HCT116 (cell line): ENCODE data around the gene FHIT. TPM values are rescaled to one million over a fixed set of nuclear protein-coding genes. Genes with fewer than 3 reads are reported as not detected.

Experiments used
- ATAC-seq: fragments of 200-7000 bp; cut with Tn5 transposase; 2 replicates; pipeline ENCODE4 v1.9.1; 2020; ENCODE audit warnings: mild to moderate bottlenecking, moderate library complexity
- BruUV-seq: library from RNA; stranded (reverse); fragments of 400-500 nt; replicated peaks from 2 replicates; lab custom pipeline; 2021; lab: Mats Ljungman, UMichigan
- CTCF ChIA-PET: fragments of 300-600 bp; sonication (Branson Sonifier 250); formaldehyde crosslinking; loops from one replicate; lab custom pipeline; 2021; ENCODE audit warnings: antibody characterized with exemption; lab: Charles Lee
- POLR2A ChIA-PET: fragments of 300-600, 350-600 bp; sonication (Branson Sonifier 250); formaldehyde crosslinking; loops from one replicate; lab custom pipeline; 2021; ENCODE audit warnings: antibody characterized with exemption; lab: Charles Lee
- RAD21 ChIA-PET, 2 experiments: fragments of 300-600 bp; sonication (Branson Sonifier 250); formaldehyde crosslinking; loops; one replicate each; lab custom pipeline; 2023; ENCODE audit warnings: low total read pairs in 2 of 2; ENCODE audit not compliant: uncharacterized antibody in 2 of 2, unreplicated experiment in 2 of 2, low non-redundant PET in 1 of 2; lab: Charles Lee
- DNase-seq: peaks from one replicate; pipeline ENCODE4 v3.0.0-alpha.2; 2010; ENCODE audit warnings: low read depth, low spot score
- H2AFZ ChIP-seq: fragments of 200-600 bp; shearing (Covaris generic), sonication (generic); 2 replicates; pipeline ENCODE4 v1.6.1; 2017; ENCODE audit warnings: low read depth, mixed run types, mixed read lengths, antibody characterized with exemption, low read length; ENCODE audit not compliant: poor library complexity, severe bottlenecking
- H3K27ac ChIP-seq: 2 replicates; pipeline ENCODE4 v1.5.1; 2012; ENCODE audit warnings: low read depth, low read length
- H3K27me3 ChIP-seq: fragments of 200-600 bp; sonication (generic); 2 replicates; pipeline ENCODE4 v1.6.1; 2016; ENCODE audit warnings: mixed run types, low read length, mixed read lengths; ENCODE audit not compliant: insufficient read depth
- H3K36me3 ChIP-seq, 2 experiments: fragments of 200-500 bp in 1 of 2; fragments of 200-600 bp in 1 of 2; sonication (Bioruptor generic) in 1 of 2; sonication (generic) in 1 of 2; 2 replicates each; pipeline versions ENCODE4 v1.5.1 to v1.6.1; 2014 to 2016; ENCODE audit warnings: low read length in 2 of 2, inconsistent platforms in 1 of 2, mixed read lengths in 1 of 2, mixed run types in 1 of 2; ENCODE audit not compliant: insufficient read depth in 2 of 2, control insufficient read depth in 1 of 2
- H3K4me1 ChIP-seq, 2 experiments: fragments of 200-600 bp in 1 of 2; sonication (generic) in 1 of 2; 2 replicates each; pipeline versions ENCODE4 v1.5.1 to v1.6.1; 2012 to 2017; ENCODE audit warnings: low read length in 2 of 2, inconsistent platforms in 1 of 2, mild to moderate bottlenecking in 1 of 2, mixed read lengths in 1 of 2, mixed run types in 1 of 2, moderate library complexity in 1 of 2; ENCODE audit not compliant: insufficient read depth in 2 of 2, control insufficient read depth in 1 of 2
- H3K4me2 ChIP-seq: fragments of 200-600 bp; sonication (generic); 2 replicates; pipeline ENCODE4 v1.6.1; 2017; ENCODE audit warnings: mixed run types, low read length, mixed read lengths
- H3K4me3 ChIP-seq, 2 experiments: fragments of 200-600 bp in 1 of 2; sonication (generic) in 1 of 2; replicated peaks in 1 of 2; 2 replicates each; pipeline ENCODE4 v1.5.1; 2011 to 2016; ENCODE audit warnings: low read length in 2 of 2, control low read depth in 1 of 2, low read depth in 1 of 2, mild to moderate bottlenecking in 1 of 2, mixed read lengths in 1 of 2, mixed run types in 1 of 2
- H3K79me2 ChIP-seq: fragments of 200-600 bp; sonication (generic); 2 replicates; pipeline ENCODE4 v1.6.1; 2017; ENCODE audit warnings: mild to moderate bottlenecking, mixed run types, low read length, moderate library complexity, mixed read lengths; ENCODE audit not compliant: insufficient read depth
- H3K9ac ChIP-seq: fragments of 200-600 bp; sonication (generic); 2 replicates; pipeline ENCODE4 v1.6.1; 2016; ENCODE audit warnings: low read length, mixed read lengths
- H3K9me2 ChIP-seq: fragments of 200-600 bp; sonication (generic), shearing (Covaris generic); 2 replicates; pipeline ENCODE4 v1.6.1; 2017; ENCODE audit warnings: mixed run types, mild to moderate bottlenecking, moderate library complexity; ENCODE audit not compliant: insufficient read depth
- H3K9me3 ChIP-seq, 2 experiments: fragments of 200-500 bp in 1 of 2; fragments of 200-600 bp in 1 of 2; sonication (Bioruptor generic) in 1 of 2; sonication (generic) in 1 of 2; 2 replicates each; pipeline ENCODE4 v1.6.1; 2014 to 2017; ENCODE audit warnings: low read length in 2 of 2, mixed read lengths in 2 of 2, inconsistent platforms in 1 of 2, low read depth in 1 of 2, mild to moderate bottlenecking in 1 of 2, mixed run types in 1 of 2, moderate library complexity in 1 of 2; ENCODE audit not compliant: control insufficient read depth in 1 of 2, insufficient read depth in 1 of 2
- H4K20me1 ChIP-seq: fragments of 200-600 bp; sonication (generic), shearing (Covaris generic); 2 replicates; pipeline ENCODE4 v1.6.1; 2017; ENCODE audit warnings: mixed run types, mild to moderate bottlenecking, moderate library complexity; ENCODE audit not compliant: insufficient read depth
- CBX3 ChIP-seq: IDR thresholded peaks from 2 replicates; pipeline ENCODE4 v1.6.1; 2012; ENCODE audit warnings: low read depth
- EGR1 ChIP-seq: IDR thresholded peaks from 2 replicates; pipeline ENCODE4 v1.6.1; 2012; ENCODE audit warnings: low read depth
- FOSL1 ChIP-seq: IDR thresholded peaks from 2 replicates; pipeline ENCODE4 v1.6.1; 2012; ENCODE audit warnings: low read depth
- RAD21 ChIP-seq: IDR thresholded peaks from 2 replicates; pipeline ENCODE4 v1.6.1; 2012; ENCODE audit warnings: low read depth, mild to moderate bottlenecking
- SIN3A ChIP-seq: IDR thresholded peaks from 2 replicates; pipeline ENCODE4 v1.6.1; 2012; ENCODE audit warnings: low read depth
- SP1 ChIP-seq: IDR thresholded peaks from 2 replicates; pipeline ENCODE4 v1.6.1; 2012; ENCODE audit warnings: low read depth
- SRF ChIP-seq: IDR thresholded peaks from 2 replicates; pipeline ENCODE4 v1.6.1; 2012; ENCODE audit warnings: low read depth
- ZNF274 ChIP-seq: fragments of 200-500 bp; sonication (Bioruptor generic); IDR thresholded peaks from 2 replicates; pipeline ENCODE4 v1.6.1; 2014; ENCODE audit warnings: mild to moderate bottlenecking, low read depth, low read length, inconsistent platforms
- intact Hi-C: fragments of 100-400 bp; cut with micrococcal nuclease; formaldehyde crosslinking; loops from 2 replicates; pipeline ENCODE4 v1.10.0; 2022
- total RNA-seq: library from RNA; stranded (reverse); gene quantifications from one replicate; pipeline ENCODE4 v1.2.1, GENCODE V29; 2021; ENCODE audit not compliant: unreplicated experiment
- TF ChIP-seq, protein P1 (sequence below), 3 experiments: fragments of 200-600 bp in 1 of 3; sonication (generic) in 1 of 3; IDR thresholded peaks in 2 of 3; conservative IDR thresholded peaks in 1 of 3; 2 replicates each; pipeline ENCODE4 v1.5.1; 2012 to 2017; ENCODE audit warnings: low read depth in 2 of 3, low read length in 2 of 3, antibody characterized with exemption in 1 of 3, borderline replicate concordance in 1 of 3, control low read depth in 1 of 3, mild to moderate bottlenecking in 1 of 3, mixed read lengths in 1 of 3, mixed run types in 1 of 3, moderate library complexity in 1 of 3; ENCODE audit not compliant: insufficient read depth in 1 of 3
- TF ChIP-seq, protein P2 (sequence below): IDR thresholded peaks from 2 replicates; pipeline ENCODE4 v1.6.1; 2012
- TF ChIP-seq, protein P3 (sequence below): IDR thresholded peaks from 2 replicates; pipeline ENCODE4 v1.6.1; 2012; ENCODE audit warnings: low read depth

Gene FHIT
- total RNA-seq, 1 experiment from 2014 or later: 20.1 TPM

DNA sequence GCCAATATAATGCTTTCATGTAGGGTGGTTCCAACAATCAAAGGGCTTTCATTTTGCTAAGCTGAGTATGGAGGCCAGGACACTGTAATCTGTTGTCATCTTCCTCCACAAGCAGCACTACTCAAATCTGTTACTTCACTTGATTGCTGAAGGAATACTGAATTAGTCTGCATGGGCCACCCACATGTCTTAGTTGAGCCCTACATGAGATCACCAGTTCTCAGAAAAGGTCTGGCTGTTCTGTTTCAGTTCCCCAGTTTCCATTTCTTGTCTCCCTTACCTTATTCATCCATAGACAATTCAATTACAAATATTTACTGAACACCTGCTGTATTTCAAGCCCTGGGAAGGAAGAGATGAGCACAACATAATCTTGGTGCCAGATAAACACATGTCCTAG, 119.2 kb downstream of the FHIT start:
- Histone ChIP-seq H3K9ac (no peak overlapping the region), H3K9me3 (no peaks in the 10 kb centered on the region), H4K20me1 (no peaks in the 10 kb centered on the region), H3K36me3 (no peaks in the 10 kb centered on the region), H3K9me2 (no peaks in the 10 kb centered on the region), H2AFZ (no peak overlapping the region), H3K4me2 (no peak overlapping the region), H3K27me3 (no peaks in the 10 kb centered on the region), H3K4me3 (no peak overlapping the region), H3K4me1 (no peaks in the 10 kb centered on the region), H3K79me2 (no peaks in the 10 kb centered on the region), H3K27ac (no peak overlapping the region)
- DNase-seq: no peak
- ChIA-PET RAD21 (no interaction called here), CTCF (no interaction called here), POLR2A (no interaction called here)
- TF ChIP-seq RAD21 (no peak), SRF (no peak), FOSL1 (no peak), SP1 (no peak), ZNF274 (no peak), CBX3 (no peak), SIN3A (no peak)
- TF ChIP-seq, protein P1, sequence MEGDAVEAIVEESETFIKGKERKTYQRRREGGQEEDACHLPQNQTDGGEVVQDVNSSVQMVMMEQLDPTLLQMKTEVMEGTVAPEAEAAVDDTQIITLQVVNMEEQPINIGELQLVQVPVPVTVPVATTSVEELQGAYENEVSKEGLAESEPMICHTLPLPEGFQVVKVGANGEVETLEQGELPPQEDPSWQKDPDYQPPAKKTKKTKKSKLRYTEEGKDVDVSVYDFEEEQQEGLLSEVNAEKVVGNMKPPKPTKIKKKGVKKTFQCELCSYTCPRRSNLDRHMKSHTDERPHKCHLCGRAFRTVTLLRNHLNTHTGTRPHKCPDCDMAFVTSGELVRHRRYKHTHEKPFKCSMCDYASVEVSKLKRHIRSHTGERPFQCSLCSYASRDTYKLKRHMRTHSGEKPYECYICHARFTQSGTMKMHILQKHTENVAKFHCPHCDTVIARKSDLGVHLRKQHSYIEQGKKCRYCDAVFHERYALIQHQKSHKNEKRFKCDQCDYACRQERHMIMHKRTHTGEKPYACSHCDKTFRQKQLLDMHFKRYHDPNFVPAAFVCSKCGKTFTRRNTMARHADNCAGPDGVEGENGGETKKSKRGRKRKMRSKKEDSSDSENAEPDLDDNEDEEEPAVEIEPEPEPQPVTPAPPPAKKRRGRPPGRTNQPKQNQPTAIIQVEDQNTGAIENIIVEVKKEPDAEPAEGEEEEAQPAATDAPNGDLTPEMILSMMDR (IDR thresholded peaks at IDR 0.05 in 2 of 3, conservative IDR thresholded peaks at IDR 0.05 in 1 of 3; ENCODE audit: borderline replicate concordance in 1 of 3, insufficient read depth in 1 of 3, low read depth in 2 of 3, low read length in 2 of 3): no peak
- TF ChIP-seq, protein P2, sequence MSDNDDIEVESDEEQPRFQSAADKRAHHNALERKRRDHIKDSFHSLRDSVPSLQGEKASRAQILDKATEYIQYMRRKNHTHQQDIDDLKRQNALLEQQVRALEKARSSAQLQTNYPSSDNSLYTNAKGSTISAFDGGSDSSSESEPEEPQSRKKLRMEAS: no peak
- no peak for ATAC-seq
- no TSS peak for BruUV-seq
- intact Hi-C loops: no loop called here

DNA sequence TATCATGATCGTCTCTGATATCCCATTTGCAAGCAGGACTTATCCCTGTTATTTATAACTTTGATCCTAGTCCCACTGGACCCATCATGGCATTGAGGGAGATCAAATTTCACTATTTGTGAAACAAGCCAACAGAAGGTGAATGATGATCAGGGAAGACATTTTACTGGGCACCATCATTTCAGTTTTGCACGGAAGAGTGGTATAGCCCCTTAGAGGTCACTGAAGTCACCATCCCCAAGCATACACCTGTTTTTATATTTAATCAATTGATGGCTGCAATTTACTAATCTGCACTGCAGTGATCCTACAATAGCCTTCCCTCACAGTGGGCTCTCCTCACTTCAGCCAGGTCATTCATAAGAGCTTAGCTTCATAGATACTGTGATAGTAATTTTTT, 132.4 kb downstream of the FHIT start:
- no peak for DNase-seq
- intact Hi-C loops: no loop called here
- ChIA-PET POLR2A (no interaction called here), RAD21 (no interaction called here), CTCF (no interaction called here)
- Histone ChIP-seq H3K4me2 (no peak overlapping the region), H3K36me3 (no peaks in the 10 kb centered on the region), H3K4me3 (no peak overlapping the region), H3K27me3 (no peaks in the 10 kb centered on the region), H2AFZ (no peak overlapping the region), H3K79me2 (no peaks in the 10 kb centered on the region), H3K9me3 (no peaks in the 10 kb centered on the region), H4K20me1 (no peaks in the 10 kb centered on the region), H3K27ac (no peak overlapping the region), H3K4me1 (no peaks in the 10 kb centered on the region), H3K9ac (no peak overlapping the region), H3K9me2 (no peaks in the 10 kb centered on the region)
- BruUV-seq: no TSS peak
- no peak for TF ChIP-seq EGR1
- TF ChIP-seq, protein P3, sequence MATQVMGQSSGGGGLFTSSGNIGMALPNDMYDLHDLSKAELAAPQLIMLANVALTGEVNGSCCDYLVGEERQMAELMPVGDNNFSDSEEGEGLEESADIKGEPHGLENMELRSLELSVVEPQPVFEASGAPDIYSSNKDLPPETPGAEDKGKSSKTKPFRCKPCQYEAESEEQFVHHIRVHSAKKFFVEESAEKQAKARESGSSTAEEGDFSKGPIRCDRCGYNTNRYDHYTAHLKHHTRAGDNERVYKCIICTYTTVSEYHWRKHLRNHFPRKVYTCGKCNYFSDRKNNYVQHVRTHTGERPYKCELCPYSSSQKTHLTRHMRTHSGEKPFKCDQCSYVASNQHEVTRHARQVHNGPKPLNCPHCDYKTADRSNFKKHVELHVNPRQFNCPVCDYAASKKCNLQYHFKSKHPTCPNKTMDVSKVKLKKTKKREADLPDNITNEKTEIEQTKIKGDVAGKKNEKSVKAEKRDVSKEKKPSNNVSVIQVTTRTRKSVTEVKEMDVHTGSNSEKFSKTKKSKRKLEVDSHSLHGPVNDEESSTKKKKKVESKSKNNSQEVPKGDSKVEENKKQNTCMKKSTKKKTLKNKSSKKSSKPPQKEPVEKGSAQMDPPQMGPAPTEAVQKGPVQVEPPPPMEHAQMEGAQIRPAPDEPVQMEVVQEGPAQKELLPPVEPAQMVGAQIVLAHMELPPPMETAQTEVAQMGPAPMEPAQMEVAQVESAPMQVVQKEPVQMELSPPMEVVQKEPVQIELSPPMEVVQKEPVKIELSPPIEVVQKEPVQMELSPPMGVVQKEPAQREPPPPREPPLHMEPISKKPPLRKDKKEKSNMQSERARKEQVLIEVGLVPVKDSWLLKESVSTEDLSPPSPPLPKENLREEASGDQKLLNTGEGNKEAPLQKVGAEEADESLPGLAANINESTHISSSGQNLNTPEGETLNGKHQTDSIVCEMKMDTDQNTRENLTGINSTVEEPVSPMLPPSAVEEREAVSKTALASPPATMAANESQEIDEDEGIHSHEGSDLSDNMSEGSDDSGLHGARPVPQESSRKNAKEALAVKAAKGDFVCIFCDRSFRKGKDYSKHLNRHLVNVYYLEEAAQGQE: no peak
- TF ChIP-seq, protein P2: no peak
- ATAC-seq: no peak
